IMR-90 (cell line): ENCODE results near the gene ENTPD3. TPM values are rescaled to one million over a fixed set of nuclear protein-coding genes. Genes with fewer than 3 reads are reported as not detected.

Experiments
- ATAC-seq: fragments of 200-7000 bp; cut with Tn5 transposase; 2 replicates; pipeline ENCODE4 v1.9.1; 2020; ENCODE audit warnings: low read depth, mild to moderate bottlenecking, moderate library complexity
- BruUV-seq: library from RNA; stranded (reverse); fragments of 400-500 nt; replicated peaks from 2 replicates; lab custom pipeline; 2021; lab: Mats Ljungman, UMichigan
- CTCF ChIA-PET: fragments of 300-600 bp; formaldehyde crosslinking; extraction: SDS; loops from one replicate; lab custom pipeline; 2021; ENCODE audit warnings: antibody characterized with exemption; lab: Yijun Ruan, JAX
- POLR2A ChIA-PET: fragments of 300-600 bp; sonication (Branson Sonifier 250); formaldehyde crosslinking; loops from one replicate; lab custom pipeline; 2022; ENCODE audit warnings: antibody characterized with exemption; ENCODE audit not compliant: unreplicated experiment; lab: Charles Lee
- DNase-seq: peaks from one replicate; pipeline ENCODE4 v3.0.0; 2013
- H2AFZ ChIP-seq: replicated peaks from 2 replicates; pipeline ENCODE3; 2013; ENCODE audit warnings: low read length, mild to moderate bottlenecking; ENCODE audit not compliant: poor library complexity
- H2AK5ac ChIP-seq: 2 replicates; pipeline ENCODE4 v1.6.1; 2013; ENCODE audit warnings: low read depth, low read length, inconsistent platforms
- H2AK9ac ChIP-seq: replicated peaks from 2 replicates; pipeline ENCODE3; 2013; ENCODE audit warnings: mild to moderate bottlenecking, low read depth, low read length, moderate library complexity; ENCODE audit not compliant: poor library complexity
- H2BK120ac ChIP-seq: 2 replicates; pipeline ENCODE4 v1.6.1; 2013; ENCODE audit warnings: low read depth, low read length, inconsistent platforms
- H2BK15ac ChIP-seq: 3 replicates; pipeline ENCODE4 v1.6.1; 2013; ENCODE audit warnings: low read depth, low read length, inconsistent platforms
- H2BK20ac ChIP-seq: 2 replicates; pipeline ENCODE4 v1.6.1; 2013; ENCODE audit warnings: low read depth, mild to moderate bottlenecking, inconsistent platforms, low read length, moderate library complexity
- H2BK5ac ChIP-seq: 2 replicates; pipeline ENCODE4 v1.6.1; 2013; ENCODE audit warnings: mild to moderate bottlenecking, low read depth, low read length, inconsistent platforms; ENCODE audit not compliant: poor library complexity, severe bottlenecking
- H3K14ac ChIP-seq: replicated peaks from 2 replicates; pipeline ENCODE4 v1.6.1; 2013; ENCODE audit warnings: low read depth, low read length, inconsistent platforms
- H3K18ac ChIP-seq: 2 replicates; pipeline ENCODE4 v1.6.1; 2013; ENCODE audit warnings: low read depth, low read length, control low read depth
- H3K23ac ChIP-seq: 2 replicates; pipeline ENCODE4 v1.6.1; 2013; ENCODE audit warnings: low read depth, low read length, inconsistent platforms
- H3K27ac ChIP-seq: 2 replicates; pipeline ENCODE4 v1.5.1; 2013; ENCODE audit warnings: mild to moderate bottlenecking, control low read depth, low read length; ENCODE audit not compliant: insufficient read depth
- H3K27me3 ChIP-seq: 2 replicates; pipeline ENCODE4 v1.6.1; 2013; ENCODE audit warnings: low read length; ENCODE audit not compliant: control insufficient read depth, insufficient read depth
- H3K36me3 ChIP-seq: 2 replicates; pipeline ENCODE4 v1.6.1; 2013; ENCODE audit warnings: low read length, mixed read lengths; ENCODE audit not compliant: control insufficient read depth, insufficient read depth
- H3K4ac ChIP-seq: 2 replicates; pipeline ENCODE4 v1.6.1; 2013; ENCODE audit warnings: low read depth, low read length, inconsistent platforms
- H3K4me1 ChIP-seq: 2 replicates; pipeline ENCODE4 v1.6.1; 2013; ENCODE audit warnings: low read length, mixed read lengths; ENCODE audit not compliant: control insufficient read depth, insufficient read depth
- H3K4me2 ChIP-seq: 2 replicates; pipeline ENCODE4 v1.6.1; 2013; ENCODE audit warnings: low read depth, mild to moderate bottlenecking, control low read depth, low read length, moderate library complexity
- H3K4me3 ChIP-seq: 2 replicates; pipeline ENCODE4 v1.5.1; 2013; ENCODE audit warnings: low read depth, mild to moderate bottlenecking, control low read depth, low read length, moderate library complexity; ENCODE audit not compliant: insufficient read depth
- H3K56ac ChIP-seq: 2 replicates; pipeline ENCODE4 v1.6.1; 2013; ENCODE audit warnings: low read length, inconsistent platforms; ENCODE audit not compliant: insufficient read depth; ENCODE audit errors: extremely low read depth
- H3K79me1 ChIP-seq, 2 experiments: 2 replicates each; pipeline ENCODE4 v1.6.1; 2013; ENCODE audit warnings: low read length in 2 of 2, inconsistent platforms in 1 of 2, low read depth in 1 of 2
- H3K9ac ChIP-seq: 2 replicates; pipeline ENCODE4 v1.6.1; 2013; ENCODE audit warnings: low read depth, low read length, control low read depth
- H3K9me1 ChIP-seq: 2 replicates; pipeline ENCODE4 v1.6.1; 2013; ENCODE audit warnings: low read length, inconsistent platforms; ENCODE audit not compliant: insufficient read depth
- H3K9me3 ChIP-seq: 2 replicates; pipeline ENCODE4 v1.6.1; 2013; ENCODE audit warnings: low read length; ENCODE audit not compliant: control insufficient read depth, insufficient read depth
- H4K20me1 ChIP-seq: 2 replicates; pipeline ENCODE4 v1.6.1; 2013; ENCODE audit warnings: low read length, inconsistent platforms; ENCODE audit not compliant: insufficient read depth
- H4K5ac ChIP-seq: 2 replicates; pipeline ENCODE4 v1.6.1; 2013; ENCODE audit warnings: mild to moderate bottlenecking, low read depth, low read length, control low read depth
- H4K8ac ChIP-seq, 2 experiments: 2 replicates each; pipeline ENCODE4 v1.6.1; 2013; ENCODE audit warnings: low read depth in 2 of 2, low read length in 2 of 2, control low read depth in 1 of 2, inconsistent platforms in 1 of 2
- H4K91ac ChIP-seq: 2 replicates; pipeline ENCODE4 v1.6.1; 2013; ENCODE audit warnings: low read depth, low read length, inconsistent platforms; ENCODE audit not compliant: insufficient read depth
- BHLHE40 ChIP-seq: fragments of 150-350 bp; IDR thresholded peaks from 2 replicates; pipeline ENCODE4 v1.6.1; 2016; ENCODE audit warnings: mild to moderate bottlenecking, low read depth, low read length
- CEBPB ChIP-seq: IDR thresholded peaks from 2 replicates; pipeline ENCODE4 v1.6.1; 2012; ENCODE audit warnings: low read depth, low read length, improper control_type of control experiment
- CHD1 ChIP-seq: IDR thresholded peaks from 2 replicates; pipeline ENCODE4 v1.6.1; 2012; ENCODE audit warnings: low read depth, low read length, improper control_type of control experiment
- CTCF ChIP-seq: conservative IDR thresholded peaks from 2 replicates; pipeline ENCODE4 v1.5.1; 2012; ENCODE audit warnings: mild to moderate bottlenecking, low read depth, low read length, improper control_type of control experiment
- MAFK ChIP-seq: IDR thresholded peaks from 2 replicates; pipeline ENCODE4 v1.6.1; 2012; ENCODE audit warnings: low read depth, low read length, improper control_type of control experiment
- MAZ ChIP-seq: IDR thresholded peaks from 2 replicates; pipeline ENCODE4 v1.6.1; 2012; ENCODE audit warnings: low read depth, mild to moderate bottlenecking, low read length, improper control_type of control experiment, moderate library complexity, borderline replicate concordance
- MXI1 ChIP-seq: IDR thresholded peaks from 2 replicates; pipeline ENCODE4 v1.6.1; 2012; ENCODE audit warnings: low read depth, mild to moderate bottlenecking, low read length, moderate library complexity, borderline replicate concordance
- NFE2L2 ChIP-seq: fragments of 150-350 bp; IDR thresholded peaks from 2 replicates; pipeline ENCODE4 v1.6.1; 2016; ENCODE audit warnings: low read depth, mild to moderate bottlenecking, low read length
- POLR2A ChIP-seq: IDR thresholded peaks from 2 replicates; pipeline ENCODE4 v1.6.1; 2012; ENCODE audit warnings: mild to moderate bottlenecking, low read depth, low read length
- RAD21 ChIP-seq: IDR thresholded peaks from 2 replicates; pipeline ENCODE4 v1.6.1; 2012; ENCODE audit warnings: low read length, improper control_type of control experiment
- RCOR1 ChIP-seq: IDR thresholded peaks from 2 replicates; pipeline ENCODE4 v1.6.1; 2012; ENCODE audit warnings: mild to moderate bottlenecking, low read length, improper control_type of control experiment; ENCODE audit not compliant: insufficient replicate concordance
- RFX5 ChIP-seq: IDR thresholded peaks from 2 replicates; pipeline ENCODE4 v1.8.0; 2012; ENCODE audit warnings: low read depth, mild to moderate bottlenecking, low read length, moderate library complexity
- SMC3 ChIP-seq: fragments of 150-350 bp; IDR thresholded peaks from 2 replicates; pipeline ENCODE4 v1.6.1; 2016; ENCODE audit warnings: low read depth, mild to moderate bottlenecking, antibody characterized with exemption, low read length, moderate library complexity
- WGBS, 2 experiments: methylation state at CpG; one replicate each; pipeline versions ENCODE4 v1.1.5 to v1.1.7; 2013; ENCODE audit warnings: missing lambda C conversion rate in 2 of 2; ENCODE audit not compliant: insufficient read length in 1 of 2; ENCODE audit errors: extremely low coverage in 2 of 2; 5-methylcytosine and 5-hydroxymethylcytosine counted together
- dilution Hi-C: fragments of 300-500 bp; cut with HindIII; formaldehyde crosslinking; loops from one replicate; pipeline ENCODE4 v1.14.3; 2018; ENCODE audit warnings: low sequenced_read_pairs; ENCODE audit not compliant: unreplicated experiment
- in situ Hi-C: fragments of 300-500 bp; cut with MboI; formaldehyde crosslinking; loops from 3 replicates; pipeline ENCODE4 v1.14.3; 2019; ENCODE audit warnings: low sequenced_read_pairs, inconsistent platforms, mixed read lengths
- intact Hi-C: fragments of 100-400 bp; cut with micrococcal nuclease; formaldehyde crosslinking; loops from 2 replicates; pipeline ENCODE4 v1.10.0; 2022
- polyA plus RNA-seq, 3 experiments: library from polyadenylated mRNA; depleted of rRNA; stranded (reverse); fragments of >200 nt; gene quantifications; 2 replicates each; pipeline ENCODE4 v1.2.3, GENCODE V29; 2012; ENCODE audit warnings: low replicate concordance in 1 of 3
- total RNA-seq: library from RNA; depleted of rRNA; stranded (reverse); fragments of >200 nt; gene quantifications from 2 replicates; pipeline ENCODE4 v1.2.3, GENCODE V29; 2012
- TF ChIP-seq, protein P1 (sequence below): fragments of 150-350 bp; IDR thresholded peaks from 2 replicates; pipeline ENCODE4 v1.6.1; 2016; ENCODE audit warnings: low read depth, mild to moderate bottlenecking, low read length, moderate library complexity, borderline replicate concordance
- TF ChIP-seq, protein P2 (sequence below): fragments of 150-350 bp; IDR thresholded peaks from 2 replicates; pipeline ENCODE4 v1.6.1; 2017; ENCODE audit warnings: mild to moderate bottlenecking, antibody characterized with exemption, low read length, low read depth

ENTPD3 gene
- total and polyA plus RNA-seq, 2 of the 4 experiments (the other 2 are of a cell fraction) = not detected

DNA sequence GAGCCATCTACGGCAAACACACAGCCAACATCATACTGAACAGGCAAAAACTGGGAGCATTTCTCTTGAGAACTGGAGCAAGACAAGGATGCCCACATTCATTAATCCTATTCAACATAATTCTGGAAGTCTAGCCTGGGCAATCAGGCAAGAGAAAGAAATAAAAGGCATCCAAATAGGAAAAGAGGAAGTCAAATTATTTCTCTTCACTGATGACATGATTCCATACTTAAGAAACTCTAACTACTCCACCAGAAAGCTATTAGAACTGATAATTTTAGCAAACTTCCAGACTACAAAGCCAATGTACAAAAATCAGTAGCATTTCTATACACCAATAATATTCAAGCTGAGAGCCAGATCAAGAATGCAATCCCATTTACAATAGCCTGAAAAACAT, 17.3 kb upstream of the ENTPD3 start:
- H3K9ac ChIP-seq = no peak overlapping the region
- CTCF ChIA-PET = no interaction called here

More for the DNA sequence above, 17.3 kb upstream of the ENTPD3 start:
- dilution Hi-C loops (no loop called here), in situ Hi-C loops (no loop called here), intact Hi-C loops (no loop called here)
- Histone ChIP-seq H3K4me3 (no peak overlapping the region), H4K5ac (no peak overlapping the region), H4K91ac (no peak overlapping the region), H2BK15ac (no peak overlapping the region), H2AK5ac (no peak overlapping the region), H2AFZ (no peak overlapping the region), H3K9me3 (no peaks in the 10 kb centered on the region), H2BK120ac (no peak overlapping the region), H3K9me1 (no peaks in the 10 kb centered on the region), H3K79me1 (no peaks in the 10 kb centered on the region), H2BK5ac (no peak overlapping the region), H3K56ac (no peak overlapping the region), H4K20me1 (no peaks in the 10 kb centered on the region), H3K23ac (no peak overlapping the region), H3K4me2 (no peak overlapping the region), H4K8ac (no peak overlapping the region), H3K27ac (no peak overlapping the region), H3K18ac (no peak overlapping the region), H3K36me3 (no peaks in the 10 kb centered on the region), H3K14ac (no peak overlapping the region), H2AK9ac (no peak overlapping the region), H2BK20ac (no peak overlapping the region), H3K4ac (no peak overlapping the region), H3K27me3 (no peaks in the 10 kb centered on the region), H3K4me1 (no peaks in the 10 kb centered on the region)
- POLR2A ChIA-PET = no interaction called here
- WGBS, 2 experiments = no CpG with 5 or more reads among the region's 1 CpG
- TF ChIP-seq CTCF (no peak), MAZ (no peak), RCOR1 (no peak), CEBPB (no peak), MAFK (no peak), RAD21 (no peak), CHD1 (no peak), MXI1 (no peak), RFX5 (no peak), NFE2L2 (no peak), SMC3 (no peak), BHLHE40 (no peak), POLR2A (no peak)
- TF ChIP-seq, protein P1, sequence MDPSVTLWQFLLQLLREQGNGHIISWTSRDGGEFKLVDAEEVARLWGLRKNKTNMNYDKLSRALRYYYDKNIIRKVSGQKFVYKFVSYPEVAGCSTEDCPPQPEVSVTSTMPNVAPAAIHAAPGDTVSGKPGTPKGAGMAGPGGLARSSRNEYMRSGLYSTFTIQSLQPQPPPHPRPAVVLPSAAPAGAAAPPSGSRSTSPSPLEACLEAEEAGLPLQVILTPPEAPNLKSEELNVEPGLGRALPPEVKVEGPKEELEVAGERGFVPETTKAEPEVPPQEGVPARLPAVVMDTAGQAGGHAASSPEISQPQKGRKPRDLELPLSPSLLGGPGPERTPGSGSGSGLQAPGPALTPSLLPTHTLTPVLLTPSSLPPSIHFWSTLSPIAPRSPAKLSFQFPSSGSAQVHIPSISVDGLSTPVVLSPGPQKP = no peak
- TF ChIP-seq, protein P2, sequence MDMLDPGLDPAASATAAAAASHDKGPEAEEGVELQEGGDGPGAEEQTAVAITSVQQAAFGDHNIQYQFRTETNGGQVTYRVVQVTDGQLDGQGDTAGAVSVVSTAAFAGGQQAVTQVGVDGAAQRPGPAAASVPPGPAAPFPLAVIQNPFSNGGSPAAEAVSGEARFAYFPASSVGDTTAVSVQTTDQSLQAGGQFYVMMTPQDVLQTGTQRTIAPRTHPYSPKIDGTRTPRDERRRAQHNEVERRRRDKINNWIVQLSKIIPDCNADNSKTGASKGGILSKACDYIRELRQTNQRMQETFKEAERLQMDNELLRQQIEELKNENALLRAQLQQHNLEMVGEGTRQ = no peak
- no TSS peak for BruUV-seq
- no peak for DNase-seq
- ATAC-seq = no peak
